Stimulated activated CD8-positive, alpha-beta memory T cell treated with anti-CD3 and anti-CD28 coated beads, Interleukin-15, amount 100 ng/mL, for 4 hours (primary cell): Measurements from ENCODE around the gene MAP7D1.
"Not testable (repeated sequence)": the region's sequence is repeated elsewhere in the genome, so short reads cannot be mapped to it uniquely, and the experiment has no call there.

Source experiments
- DNase-seq, 2 donors: peaks; one replicate each; pipeline ENCODE4 v3.0.0-alpha.2; 2020; ENCODE audit warnings: low read depth in 2 of 2

Gene MAP7D1

DNA sequence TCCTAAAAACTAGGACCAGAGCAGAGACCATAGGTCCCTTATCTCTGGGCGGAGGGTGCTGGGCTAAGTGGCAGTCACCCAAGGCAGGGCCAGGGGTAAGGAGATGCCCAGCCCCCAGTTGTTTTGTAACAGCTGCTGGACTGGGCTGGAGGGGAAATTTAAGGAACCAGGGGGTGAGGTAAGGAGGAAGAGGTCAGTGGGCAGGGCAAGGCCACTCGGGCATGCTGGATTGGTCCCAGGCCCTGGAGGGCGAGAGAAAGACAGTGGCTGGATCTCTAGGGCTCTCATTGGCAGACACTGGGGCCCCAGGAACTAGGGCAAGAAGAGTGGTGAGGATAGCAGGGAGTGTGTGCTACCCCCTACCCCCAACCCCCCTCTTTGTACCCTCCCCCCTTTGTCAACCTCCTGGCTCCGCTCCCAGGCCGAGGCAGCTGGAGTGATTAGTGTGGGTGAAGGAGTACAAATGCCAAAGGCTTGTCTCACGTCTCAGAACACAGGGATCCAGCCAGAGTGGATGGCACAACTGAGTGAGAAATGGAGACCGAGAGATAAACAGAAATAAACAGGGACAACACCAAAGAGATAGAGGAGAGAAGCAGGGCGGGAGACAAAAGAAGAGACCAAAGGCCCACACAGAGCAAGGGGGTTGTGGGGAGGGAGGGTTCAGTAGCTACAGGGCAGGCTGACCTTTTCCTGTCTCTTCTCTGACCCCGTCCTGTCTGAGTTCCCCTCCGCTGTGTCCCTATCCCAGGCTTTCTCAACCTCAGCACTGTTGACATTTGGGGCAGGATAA, 47.8 kb downstream of the MAP7D1 start:
- DNase-seq: no peak

DNA sequence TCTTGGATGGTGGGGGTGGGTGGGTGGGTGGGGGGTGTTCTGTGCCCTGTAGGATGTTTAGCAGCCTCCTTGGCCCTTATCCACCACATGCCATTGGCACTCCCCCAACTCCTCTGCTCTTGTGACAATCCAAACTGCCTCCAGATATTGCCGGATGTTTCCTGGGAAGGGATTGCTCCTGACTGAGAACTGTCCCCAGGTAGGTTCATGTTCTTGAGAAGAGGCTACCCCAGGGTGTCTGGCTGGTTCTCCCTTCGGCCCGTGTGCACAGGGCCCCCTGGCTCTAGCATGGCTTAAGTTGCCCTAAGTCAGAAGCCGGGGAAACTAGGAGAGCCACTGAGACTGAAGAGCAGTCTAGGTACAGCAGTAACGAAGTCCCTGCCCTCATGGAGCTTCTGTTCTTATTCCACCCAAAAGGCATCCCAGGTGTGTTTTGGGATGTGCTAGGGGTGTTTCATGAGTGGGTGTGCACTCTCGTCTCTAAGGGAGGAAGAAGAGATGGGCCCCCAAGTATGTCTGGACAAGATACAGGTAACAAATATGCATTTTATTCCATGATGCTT, 48.5 kb downstream of the MAP7D1 start:
- DNase-seq: no peak

DNA sequence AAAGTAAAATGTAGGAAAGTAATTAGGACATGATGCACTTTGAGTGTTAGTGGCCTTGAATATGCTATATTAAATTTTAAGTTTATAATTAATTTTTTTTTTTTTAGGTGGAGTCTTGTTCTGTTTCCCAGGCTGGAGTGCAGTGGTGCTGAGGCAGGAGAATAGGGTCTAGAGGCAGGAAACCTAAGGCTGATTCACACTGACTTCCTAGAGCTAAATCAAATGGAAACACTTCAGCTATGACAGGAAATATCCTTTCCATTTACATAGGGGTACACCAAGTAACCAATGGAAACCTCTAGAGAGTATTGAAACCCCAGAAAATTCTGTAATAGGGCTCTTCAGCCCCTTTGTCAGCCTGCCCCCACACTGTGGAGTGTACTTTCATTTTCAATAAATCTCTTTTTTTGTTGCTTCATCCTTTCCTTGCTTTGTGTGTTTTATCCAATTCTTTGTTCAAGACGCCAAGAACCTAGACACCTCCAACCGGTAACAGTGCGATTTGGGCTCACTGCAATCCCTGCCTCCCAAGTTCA, 50.4 kb downstream of the MAP7D1 start:
- DNase-seq: no peak

DNA sequence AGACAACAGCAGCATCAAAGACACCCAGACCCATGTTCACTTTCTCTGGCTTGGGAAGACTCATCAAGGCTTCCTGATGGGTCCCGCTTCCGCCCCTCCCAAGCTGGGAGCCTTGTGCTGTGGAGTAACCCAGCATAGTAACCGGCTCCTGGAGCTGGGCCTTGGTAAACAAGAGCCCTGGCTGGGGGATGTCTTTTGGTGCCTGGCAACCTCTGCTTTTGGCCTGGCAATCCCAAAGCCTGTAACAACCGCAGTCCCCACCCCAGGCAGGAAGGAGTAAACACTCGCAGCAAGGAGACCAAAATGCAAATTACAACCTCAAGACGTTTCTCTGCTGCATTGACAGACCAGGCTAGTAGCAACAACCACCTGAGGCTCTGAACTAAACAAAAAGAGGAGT, 51.4 kb downstream of the MAP7D1 start:
- no peak for DNase-seq

DNA sequence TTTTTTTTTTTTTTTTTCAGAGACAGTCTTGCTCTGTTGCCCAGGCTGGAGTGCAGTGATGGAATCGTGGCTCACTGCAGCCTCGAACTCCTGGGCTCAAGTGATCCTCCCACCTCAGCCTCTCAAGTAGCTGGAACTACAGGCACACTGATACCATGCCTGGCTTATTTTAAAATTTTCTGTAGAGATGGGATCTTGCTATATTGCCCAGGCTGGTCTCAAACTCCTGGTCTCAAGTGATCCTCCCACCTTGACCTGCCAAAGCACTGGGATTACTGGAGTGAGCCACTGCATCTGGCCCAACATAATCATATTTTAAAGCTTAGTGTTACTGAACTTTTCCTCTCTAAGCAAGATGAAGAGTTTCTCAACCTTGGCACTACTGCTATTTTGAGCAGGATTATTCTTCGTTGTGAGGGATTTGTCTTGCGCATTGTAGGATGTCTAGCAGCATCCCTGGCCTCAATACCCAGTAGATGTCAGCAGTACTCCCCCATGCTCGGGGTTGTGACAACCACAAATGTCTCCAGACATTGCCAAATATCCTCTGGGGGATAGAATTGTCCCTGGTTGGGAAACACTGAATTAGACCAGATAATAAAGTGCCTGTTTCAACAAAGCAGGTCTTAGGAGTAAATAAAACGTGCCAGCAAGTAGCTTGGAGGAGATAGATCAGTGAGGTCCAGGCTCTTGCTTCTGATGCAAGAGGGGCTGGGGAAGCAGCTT, 53.2 kb downstream of the MAP7D1 start:
- DNase-seq: no peak

DNA sequence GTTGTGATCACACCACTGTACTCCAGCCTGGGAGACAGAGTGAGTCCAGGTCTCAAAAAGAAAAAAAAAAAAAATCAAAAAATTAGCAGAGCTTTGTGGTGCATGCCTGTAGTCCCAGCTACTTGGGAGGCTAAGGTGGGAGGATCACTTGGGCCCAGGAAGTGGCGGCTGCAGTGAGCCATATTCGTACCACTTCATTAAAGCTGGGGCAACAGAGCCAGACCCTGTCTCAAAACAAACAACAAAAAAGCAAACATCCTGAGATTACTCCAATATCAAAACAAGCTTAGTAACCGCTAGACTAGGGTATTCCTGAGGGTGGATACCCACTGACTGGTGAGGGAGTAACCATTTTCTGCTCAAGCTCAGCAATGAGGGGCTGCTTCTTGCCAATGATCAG, 55.3 kb downstream of the MAP7D1 start:
- DNase-seq: no peak

DNA sequence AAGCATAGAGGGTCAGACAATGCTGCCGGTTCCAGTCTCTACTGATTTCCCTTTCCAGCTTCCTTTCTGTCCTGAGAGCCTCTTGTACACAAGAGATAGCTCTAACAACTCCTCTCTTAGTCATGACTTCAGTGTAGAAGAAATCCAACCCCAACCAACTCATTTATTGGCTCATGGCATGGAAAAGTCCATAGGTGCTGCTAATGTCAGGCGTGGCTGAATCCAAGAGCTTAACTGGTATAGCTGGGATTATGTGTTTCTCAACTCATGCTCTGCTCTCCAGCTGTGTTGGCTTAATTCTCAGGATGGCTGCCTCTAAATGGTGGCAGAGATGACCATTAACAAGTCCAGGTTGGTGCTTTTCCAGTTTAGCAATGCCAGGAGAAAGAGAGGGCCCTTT, 55.9 kb downstream of the MAP7D1 start:
- no peak for DNase-seq

DNA sequence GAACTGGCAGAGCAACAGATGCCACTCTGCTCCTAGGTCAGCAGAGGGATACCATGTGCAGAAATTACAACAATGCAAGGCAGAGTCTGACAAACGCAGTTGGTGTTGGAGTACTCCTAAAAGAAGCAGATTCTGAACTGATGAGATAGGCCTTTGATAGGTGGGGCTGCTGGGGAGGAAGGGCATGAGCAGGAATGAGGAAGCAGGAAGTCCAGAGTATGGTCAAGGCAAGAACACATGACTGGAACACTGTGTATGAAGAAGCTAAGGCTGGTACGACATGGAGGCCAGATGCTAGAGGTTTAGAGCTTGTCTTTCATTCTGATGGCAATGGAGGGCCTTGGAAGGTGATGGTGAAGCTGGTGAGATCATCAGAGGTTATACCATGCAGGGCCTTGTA, 56.8 kb downstream of the MAP7D1 start:
- no peak for DNase-seq

DNA sequence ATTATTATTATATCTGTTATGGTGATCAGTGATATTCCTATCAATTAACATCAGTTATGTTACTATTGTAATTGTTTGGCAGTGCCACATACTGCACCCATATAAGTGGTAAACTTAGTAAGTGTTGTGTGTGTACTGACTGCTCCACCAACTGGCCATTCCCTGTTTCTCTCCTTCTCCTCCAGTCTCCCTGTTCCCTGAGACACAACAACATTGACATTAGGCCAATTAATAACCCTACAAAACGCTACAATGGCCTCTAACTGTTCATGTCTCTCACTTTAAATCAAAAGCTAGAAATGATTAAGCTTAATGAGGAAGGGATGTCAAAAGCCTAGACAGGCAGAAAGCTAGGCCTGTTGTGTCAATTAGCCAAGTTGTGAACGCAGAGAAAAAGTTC, 61.7 kb downstream of the MAP7D1 start:
- DNase-seq: no peak

DNA sequence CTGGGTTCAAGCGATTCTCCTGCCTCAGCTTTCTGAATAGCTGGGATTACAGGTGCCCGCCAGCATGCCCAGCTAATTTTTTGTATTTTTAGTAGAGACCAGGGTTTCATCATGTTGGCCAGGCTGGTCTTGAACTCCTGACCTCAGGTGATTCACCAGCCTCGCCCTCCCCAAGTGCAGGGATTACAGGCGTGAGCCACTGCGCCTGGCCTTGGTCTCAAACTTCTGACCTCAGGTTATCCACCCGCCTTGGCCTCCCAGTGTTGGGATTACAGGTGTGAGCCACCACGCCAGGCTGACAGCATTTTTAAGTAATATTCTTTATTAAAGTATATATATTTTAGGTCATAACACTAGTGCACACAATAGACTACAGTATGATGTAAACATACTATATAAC, 65.9 kb downstream of the MAP7D1 start:
- DNase-seq: not testable (repeated sequence)

DNA sequence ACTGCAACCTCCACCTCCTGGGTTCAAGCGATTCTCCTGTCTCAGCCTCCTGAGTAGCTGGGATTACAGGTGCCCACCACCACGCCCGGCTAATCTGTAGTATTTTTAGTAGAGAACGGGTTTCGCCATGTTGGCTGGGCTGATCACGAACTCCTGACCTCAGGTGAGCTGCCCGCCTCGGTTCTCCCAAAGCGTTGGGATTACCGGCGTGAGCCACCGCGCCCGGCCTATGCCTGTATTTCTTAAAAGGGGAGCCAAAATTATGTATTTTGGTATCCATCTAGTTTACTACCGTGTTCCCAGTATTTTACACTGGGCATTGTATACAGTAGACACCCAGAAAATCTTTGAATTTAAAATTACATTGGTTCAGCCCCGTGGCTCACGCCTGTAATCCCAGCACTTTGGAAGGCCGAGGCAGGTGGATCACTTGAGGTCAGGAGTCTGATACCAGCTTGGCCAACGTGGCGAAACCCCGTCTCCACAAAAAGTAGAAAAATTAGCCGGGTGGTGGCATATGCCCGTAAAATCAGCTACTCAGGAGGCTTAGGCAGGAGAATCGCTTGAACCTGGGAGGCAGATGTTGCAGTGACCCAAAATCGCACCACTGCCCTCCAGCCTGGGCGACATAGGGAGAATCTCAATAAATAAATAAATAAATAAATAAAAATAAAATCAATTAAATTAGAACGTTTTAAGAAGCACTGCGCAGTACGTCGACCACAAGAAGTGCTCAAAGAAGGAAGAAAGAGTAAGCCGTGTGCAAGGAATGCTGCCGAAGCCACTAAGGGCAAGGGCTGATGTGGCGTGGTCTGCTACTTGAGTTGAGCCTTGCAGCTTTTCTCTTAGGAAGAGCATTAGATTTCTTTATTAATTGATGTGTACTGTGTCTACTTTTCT, 66.8 kb downstream of the MAP7D1 start:
- no peak for DNase-seq

DNA sequence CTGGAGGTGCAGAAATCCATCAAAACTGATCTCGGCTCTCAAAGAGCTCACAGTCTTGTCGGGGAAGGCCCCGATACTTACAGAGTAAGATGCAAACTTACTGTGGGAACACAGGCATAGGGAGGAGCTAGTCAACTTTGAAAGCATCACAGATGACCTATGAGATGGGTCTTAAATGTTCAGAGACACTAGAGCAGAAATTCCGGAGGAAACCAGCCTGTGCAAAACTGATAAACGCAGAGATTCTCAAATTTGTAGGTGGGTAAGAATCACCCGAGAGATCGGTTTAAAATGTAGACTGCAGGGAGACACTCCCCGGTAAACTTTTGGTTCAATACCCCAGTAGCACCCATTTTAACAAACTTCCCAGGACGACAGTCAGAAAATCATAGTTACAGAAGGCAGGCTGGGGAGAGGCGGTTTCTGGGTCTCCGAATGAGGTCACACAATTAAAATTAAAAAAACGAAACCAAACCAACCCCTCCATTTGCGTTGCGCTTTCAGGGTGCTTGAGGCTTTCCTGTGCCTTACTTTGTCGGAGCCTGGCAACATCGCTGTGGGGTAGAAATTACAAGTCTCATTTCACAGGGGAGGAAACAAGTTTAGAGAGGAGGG, 67.5 kb downstream of the MAP7D1 start:
- DNase-seq: no peak

DNA sequence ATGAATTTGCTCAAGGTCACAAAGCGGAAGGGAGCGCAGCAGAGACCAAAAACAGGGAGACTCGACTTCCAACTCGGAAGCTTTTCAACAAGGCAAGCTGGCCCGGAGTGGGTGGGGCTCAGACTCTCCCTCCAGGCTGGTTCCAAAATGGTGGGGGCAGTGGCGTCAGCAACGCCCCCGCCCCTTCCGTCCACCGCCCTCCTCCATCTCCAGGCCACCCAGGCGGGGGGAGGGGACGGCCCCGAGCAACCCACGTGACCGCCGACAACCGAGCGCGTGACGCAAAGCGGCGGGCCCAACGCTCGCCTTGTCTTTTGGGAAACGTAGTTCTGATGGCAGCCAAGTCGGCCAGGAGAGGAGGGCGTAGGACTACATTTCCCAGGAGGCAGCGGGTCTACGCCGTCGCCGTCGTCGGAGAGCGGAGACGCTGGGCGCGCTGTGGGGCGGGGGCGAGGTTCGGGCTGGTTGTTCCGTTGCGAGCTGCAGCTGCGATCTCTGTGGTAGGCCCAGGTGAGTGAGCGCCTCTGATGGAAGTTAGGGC, 68.1 kb downstream of the MAP7D1 start, which contains the start of gene THRAP3:
Gene THRAP3, plus strand, starts transcription at position 448 of the 541 bp plus-strand sequence. CDS start 58,121 bp downstream, outside the sequence.
- peak; percentile 99 for DNase-seq

DNA sequence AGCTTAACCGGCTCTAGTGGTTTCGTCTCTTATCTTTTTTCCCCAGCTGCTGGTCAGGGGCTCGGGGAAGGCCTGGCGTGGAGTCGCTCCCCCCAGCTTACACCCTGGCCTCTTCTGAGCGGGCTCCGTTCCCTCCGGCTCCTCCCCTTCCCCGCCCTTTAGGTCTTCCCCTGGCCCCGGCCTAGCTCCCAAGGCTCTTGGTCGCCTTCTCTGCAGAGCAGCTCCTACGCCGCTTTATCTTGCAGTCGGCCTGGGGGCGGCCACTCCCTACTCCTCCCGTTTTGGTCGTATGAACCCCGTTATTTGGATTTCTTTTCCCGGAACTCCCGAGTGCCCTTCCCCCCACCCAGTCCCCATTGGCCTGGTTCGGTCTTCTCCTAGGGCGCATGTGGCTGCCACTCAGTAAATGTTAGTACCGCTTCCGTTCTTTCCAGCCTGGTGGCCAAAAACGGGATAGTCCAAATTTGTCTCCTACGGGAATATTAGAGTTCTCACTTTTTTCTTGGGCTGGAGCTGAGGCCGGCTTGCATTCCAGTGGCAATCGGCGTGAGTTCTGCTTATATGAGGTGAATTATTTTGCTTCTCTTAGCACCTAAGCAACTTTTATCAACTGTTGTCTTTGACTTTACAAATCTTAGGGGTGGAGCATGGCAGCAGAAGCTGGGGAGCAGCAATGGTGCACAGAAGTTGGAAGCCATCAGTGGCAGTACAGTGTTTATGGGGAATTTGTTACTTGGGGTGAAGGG, 68.8 kb downstream of the MAP7D1 start:
- no peak for DNase-seq

DNA sequence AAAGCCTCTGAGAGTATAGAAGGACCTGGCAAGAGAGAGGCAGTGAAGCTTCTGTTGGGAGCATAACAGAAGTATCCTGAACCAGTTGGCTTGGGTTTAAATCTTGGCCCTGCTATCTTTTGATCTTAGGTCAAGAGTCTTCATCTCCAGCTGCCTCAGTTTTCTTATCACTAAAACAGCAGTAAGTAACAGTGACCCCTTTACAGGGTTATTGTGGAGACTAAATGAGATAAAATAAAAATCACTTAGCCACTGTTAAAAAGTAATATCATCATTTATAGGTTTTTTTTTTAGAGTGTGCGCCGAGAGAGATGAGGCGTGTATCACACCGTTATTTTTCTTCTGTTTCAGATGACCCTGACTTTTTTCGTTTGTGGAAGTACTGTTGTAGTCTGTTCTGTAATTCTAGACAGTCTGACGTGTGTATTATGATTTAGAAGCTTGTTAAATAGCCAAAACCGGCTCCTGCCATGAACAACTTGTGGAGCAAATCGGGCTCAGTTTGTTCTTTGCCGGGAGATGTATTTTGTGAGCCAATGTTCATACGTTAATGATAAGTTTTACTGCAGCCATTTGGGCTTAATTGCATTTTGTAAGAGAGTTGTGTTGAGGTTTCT, 69.4 kb downstream of the MAP7D1 start:
- no peak for DNase-seq

DNA sequence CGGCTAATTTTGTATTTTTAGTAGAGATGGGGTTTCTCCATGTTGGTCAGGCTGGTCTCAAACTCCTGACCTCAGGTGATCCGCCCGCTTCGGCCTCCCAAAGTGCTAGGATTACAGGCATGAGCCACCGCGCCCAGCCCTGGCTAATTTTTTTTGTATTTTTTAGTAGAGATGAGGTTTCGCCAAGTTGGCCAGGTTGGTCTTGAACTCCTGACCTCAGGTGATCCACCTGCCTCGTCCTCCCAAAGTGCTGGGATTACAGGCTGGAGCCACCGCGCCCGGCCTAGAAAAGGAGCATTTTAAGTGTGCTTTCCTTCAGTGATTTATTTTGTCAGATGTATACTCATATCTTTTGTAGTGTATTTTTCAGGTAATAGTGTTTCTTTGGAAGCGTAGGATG, 74.3 kb downstream of the MAP7D1 start:
- not testable (repeated sequence) for DNase-seq
